DMS 273 treated with DMSO at 0.1 percent for 48 hours (cell line): Measurements from ENCODE around the gene LUZP1.

Experiments
- DNase-seq: peaks from one replicate; lab custom pipeline; 2025; lab: John Stamatoyannopoulos, UW

The LUZP1 gene

DNA sequence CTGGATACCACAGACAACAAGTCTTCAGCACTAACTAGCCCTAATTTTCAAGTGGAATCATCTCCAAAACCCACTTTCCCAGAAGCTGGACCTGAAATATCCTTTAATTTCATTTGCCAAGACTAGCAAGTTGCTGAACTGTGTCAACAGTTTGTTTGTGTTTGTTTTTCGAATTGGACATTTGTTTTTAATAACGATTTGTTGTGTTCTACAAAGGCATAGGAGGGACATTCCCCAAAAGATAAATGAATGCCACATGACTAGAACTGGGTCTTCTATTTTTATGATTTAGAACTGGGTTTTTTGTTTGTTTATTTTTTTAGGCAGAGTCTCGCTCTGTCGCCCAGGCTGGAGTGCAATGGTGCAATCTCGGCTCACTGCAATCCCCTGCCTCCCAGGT lies 17.9 kb downstream of the LUZP1 start:
- no peak for DNase-seq

DNA sequence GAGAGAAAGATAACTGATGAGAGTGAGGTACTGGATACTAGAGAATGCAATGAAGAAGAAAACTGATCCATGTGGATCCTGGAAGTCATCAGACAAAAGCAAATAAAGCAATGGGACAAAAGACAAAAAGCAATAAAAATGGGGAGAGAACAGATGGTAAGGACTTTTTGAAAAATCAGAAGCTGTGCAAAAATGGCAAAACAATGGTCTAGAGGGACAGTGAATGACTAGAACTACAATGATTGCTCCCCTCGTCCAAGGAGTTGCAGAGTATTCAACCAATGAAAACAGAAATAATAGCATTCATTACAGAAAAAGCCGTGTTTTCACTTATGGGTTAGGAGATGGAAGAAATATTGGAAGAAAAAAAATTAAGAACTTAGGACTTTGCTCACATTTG lies 18.5 kb downstream of the LUZP1 start:
- no peak for DNase-seq

DNA sequence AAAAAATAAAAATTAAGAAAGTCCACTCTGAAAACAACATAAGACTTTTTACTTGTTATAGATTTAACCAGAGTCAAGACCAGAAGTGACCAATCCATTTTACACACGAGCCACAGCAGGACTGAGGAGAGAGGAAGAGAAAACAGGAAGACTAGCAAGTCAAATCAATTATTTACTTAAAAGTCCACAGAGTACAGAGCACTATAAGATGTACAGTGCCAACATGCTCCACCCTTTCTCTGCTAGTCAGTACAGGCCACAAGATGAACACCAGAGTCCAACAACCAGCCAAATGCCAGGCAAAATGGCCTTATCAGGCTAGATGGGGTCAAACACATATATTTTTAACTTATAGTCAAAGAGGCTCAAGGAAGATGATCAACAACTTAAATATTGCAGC lies 19.5 kb downstream of the LUZP1 start:
- DNase-seq = no peak

DNA sequence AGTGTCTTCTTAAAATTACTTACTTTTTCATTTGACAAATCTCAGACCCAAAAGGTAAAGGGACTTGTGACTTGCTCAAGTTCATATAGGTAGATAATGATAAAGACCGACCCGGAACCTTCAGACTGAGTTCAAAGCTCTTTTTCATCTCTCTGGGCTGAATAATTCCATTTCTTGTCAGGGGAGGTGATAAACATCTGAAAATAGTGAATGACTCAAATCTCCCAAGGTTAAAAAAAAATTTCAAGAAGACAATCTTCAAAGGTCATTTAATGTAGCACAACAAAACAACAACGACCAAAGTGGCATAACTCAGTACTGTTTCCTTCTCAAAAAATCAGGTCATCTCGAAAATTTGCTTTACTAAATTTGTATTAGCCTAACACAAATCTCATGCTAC lies 20.6 kb downstream of the LUZP1 start:
- DNase-seq = no peak

DNA sequence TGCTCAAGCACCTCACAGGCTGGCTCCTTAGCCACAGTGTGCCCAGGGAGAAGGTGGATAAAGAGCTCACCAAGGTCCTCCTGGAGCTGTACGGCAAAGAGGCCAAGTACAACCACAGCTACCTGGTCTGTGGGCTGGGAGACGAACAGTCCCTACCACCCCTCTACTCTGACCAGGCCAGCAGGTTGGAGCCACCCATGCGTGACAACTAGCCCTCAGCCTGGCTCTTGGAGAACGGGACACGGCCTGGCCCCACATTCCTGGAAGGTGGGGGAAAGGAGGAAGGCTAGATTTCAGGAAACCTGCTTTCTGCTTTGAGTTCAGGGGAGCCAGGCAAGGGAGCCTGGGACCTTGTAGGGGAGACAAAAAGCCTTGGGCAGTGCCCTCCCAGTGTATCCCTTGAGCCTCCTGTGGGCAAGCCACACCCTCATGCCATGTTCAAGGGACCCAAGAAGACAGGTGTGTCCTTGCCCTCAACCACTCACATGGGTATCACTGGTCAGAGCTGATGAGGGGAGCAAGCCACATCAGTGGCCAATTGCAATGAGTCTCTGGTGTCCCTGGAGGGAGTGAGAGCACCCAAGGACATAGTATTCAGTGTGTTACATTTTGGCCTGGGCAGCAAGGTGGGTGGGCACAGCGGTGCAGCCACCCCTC lies 27.6 kb downstream of the LUZP1 start:
- no peak for DNase-seq

DNA sequence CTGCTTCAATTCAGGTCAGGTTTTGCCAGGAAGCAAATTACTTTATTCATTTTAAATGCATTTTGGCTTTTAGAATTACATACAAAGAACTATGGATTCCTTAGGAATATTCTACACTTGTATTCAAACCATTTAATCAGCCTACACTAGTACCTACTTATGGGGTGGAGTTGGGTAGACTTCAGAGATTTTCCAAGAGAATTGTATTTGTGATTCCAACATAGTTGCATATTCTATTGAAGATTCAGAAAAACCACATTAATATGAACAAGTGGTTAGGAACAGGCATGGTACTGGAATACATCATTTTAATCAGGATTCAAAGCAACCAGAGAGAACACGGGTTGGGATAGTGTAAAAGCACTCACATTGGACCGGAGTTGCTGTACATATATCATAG lies 33.4 kb downstream of the LUZP1 start:
- DNase-seq = no peak

DNA sequence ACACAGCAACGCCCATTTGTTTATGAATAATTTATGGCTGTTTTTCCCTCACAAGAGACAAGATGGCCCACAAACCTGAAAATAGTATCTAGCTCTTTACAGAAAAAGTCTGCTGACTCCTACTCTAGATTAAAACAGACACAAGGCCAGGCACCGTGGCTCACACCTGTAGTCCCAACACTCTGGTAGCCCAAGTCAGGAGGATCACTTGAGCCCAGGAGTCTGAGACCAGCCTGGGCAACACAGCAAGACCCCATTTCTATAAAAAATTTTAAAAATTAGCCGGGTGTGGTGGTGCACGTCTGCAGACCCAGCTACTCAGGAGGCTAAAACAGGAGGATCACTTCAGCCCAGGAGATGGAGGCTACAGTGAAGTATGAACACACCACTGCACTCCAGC lies 34.6 kb downstream of the LUZP1 start:
- no peak for DNase-seq

DNA sequence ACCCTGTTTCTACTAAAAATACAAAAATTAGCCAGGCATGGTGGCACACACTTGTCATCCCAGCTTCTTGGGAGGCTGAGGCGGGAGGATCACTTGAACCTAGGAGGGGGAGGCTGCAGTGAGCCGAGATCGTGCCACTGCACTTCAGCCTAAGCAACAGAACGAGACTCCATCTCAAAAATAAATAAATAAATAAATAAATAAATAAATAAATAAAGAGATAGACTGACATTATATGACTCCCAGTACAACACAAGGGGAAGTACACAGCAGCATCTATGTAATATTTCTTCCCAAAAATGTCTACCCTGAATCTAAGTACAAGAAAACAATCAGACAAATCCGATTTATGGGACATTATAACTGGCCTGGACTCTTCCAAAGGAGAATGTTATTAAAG lies 35.1 kb downstream of the LUZP1 start:
- DNase-seq = no peak

DNA sequence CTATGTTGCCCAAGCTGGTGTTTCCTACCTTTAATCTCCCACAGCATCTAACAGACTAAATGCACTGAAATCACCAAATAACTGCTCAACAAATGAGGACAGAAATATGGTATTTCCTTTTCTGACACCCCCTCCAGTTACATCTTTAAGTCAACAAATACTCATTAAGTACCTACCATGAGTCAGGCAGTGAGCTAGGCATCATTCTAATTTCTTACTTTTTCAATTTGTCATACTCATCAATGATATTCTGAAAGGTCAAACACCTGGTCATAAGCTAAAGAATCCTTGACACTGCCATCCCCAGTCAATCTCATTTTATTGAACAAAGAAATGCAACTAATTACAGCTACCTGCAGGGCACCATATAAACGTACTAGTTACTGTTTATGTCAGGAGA lies 36.6 kb downstream of the LUZP1 start:
- DNase-seq = no peak

DNA sequence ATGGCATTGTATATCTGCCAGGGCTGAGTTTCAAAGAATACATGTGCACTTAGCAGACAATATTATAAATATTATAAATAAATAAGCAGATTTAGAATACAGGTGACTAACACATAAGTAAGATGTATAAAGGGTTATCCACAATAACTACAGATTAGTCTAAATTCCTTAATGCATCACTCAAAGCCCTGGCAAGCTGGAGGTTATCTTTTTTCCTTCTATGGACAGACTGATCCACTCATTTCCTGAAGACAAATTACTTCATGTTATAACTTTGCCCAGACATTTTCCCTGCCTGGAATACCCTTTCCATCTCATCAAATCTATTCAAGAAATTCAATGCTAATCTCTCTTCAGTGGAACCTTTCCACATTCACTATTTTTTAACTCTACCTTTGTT lies 38.8 kb downstream of the LUZP1 start:
- DNase-seq = no peak

DNA sequence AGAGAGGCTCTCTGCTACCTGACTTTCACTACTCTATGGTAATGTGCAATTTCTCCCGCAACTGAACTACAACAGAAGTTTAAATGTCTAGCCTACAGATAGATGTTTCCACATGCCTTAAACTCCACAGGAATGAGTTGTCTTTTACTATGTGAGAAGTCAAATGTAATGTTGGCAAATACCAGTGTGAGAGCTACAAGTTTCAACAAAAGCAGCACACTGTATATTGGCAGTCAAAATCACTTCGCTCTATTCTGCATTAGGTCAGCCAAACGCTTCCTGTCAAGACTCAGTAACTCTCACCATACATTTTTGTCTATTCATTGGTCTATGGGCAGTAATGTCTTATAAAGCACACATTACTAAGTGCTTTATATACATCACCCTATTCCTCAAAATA lies 41.9 kb downstream of the LUZP1 start:
- no peak for DNase-seq

DNA sequence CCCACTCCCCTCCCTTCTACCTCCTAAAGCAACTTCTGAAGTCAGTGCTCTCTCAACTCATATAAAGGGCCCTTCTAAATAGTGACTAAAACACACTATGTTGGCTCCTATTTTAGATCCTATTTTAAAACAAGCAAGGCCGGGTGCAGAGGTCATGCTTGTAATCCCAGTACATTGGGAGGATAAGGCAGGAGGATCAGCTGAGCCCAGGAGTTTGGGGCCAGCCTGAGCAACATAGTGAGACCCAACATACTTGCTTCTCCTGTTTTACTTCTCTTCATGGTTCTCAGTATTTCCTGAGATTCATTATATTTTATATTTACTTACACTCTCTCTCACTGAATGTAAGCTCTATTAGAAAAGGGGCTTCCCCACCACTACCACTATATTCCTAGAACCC lies 42.5 kb downstream of the LUZP1 start:
- DNase-seq = no peak

DNA sequence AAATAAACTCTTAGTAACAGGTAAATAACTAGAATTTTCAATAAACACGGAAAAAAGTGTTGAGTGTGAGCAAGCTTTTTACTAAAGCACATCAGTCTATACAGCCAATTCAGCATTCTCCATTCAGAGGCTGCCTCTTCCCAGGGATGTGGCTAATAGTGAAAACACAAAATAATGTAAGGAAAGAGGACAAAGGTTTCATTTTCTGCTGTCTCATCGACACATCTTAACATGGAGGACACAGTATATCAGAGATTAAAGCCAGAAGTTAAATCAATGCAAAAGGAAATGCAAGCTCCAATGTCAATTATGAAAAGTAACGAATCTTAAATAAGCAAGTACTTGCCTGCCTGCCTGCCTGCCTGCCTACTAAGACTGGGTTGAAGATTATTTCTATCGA lies 43.2 kb downstream of the LUZP1 start:
- no peak for DNase-seq

DNA sequence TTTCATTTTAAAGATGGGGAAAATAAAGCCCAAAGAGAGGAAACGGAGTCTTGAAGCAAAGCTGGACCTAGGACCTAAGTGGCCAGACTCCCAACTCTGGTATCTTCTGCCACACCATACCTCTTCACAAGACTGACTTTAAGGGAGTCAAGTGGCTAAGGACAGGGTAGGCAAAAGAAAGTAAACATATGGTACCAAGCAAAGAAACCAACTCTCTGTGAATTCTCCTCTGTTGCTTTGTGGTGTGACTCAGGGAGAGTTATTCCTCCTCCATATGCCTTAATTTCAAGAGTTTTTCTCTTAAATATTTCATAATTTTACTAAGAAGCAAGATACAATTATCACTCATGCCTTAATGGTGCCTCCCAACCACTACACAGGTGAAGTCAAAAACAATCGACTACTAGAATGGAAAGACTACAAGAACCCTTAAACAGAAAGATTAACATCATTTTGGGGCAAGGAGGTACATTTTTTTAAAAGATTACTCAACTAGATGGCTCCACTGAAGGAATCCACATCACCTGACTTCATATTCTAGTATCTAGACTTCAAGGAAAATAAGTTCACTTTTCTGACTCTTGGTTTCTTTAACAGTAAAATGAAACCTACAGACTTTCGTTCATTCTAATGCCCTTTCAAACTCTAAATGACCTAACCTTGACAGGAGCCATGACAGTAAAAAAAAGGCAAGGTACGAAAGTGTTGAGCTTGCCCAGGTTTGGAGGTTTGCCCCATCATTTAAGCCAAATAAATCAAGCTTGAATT lies 44.2 kb downstream of the LUZP1 start:
- DNase-seq = no peak

DNA sequence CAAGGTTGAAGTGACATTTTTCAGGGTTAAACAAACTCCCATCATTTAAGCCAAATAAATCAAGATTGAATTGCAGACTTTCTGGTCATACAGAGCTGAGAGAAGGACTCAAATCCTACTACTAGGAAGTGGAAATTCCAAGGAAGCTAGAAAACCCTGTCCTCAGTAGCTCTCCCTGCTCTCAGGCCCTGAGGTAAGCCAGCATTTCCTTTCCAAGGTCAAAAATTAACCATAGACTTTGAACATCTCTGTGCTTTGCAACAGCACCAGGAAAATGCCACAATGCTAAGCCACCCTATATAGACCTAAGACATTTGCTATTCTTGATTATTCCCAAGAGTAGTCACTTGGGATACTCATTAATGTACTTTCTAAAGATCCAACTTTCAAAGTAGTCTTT lies 45.1 kb downstream of the LUZP1 start:
- DNase-seq = no peak

DNA sequence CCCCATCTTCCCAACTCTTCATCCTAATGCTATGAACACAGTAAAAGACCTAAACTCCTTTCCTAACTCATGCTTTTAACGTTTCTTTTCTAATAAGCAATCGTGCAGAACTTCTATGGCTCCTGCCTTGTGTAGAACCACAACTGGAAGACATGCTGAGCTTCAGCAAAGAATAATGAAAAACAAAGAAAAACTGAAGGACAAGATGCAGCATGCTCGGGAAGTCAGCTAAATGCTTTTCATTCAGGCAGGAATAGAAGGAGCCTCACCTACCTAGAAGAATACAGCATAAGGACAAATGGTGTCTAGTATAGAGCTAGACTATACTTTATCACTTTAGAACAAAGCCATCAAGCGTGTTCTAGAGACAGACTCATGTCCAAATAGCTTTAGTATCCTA lies 45.9 kb downstream of the LUZP1 start:
- no peak for DNase-seq

DNA sequence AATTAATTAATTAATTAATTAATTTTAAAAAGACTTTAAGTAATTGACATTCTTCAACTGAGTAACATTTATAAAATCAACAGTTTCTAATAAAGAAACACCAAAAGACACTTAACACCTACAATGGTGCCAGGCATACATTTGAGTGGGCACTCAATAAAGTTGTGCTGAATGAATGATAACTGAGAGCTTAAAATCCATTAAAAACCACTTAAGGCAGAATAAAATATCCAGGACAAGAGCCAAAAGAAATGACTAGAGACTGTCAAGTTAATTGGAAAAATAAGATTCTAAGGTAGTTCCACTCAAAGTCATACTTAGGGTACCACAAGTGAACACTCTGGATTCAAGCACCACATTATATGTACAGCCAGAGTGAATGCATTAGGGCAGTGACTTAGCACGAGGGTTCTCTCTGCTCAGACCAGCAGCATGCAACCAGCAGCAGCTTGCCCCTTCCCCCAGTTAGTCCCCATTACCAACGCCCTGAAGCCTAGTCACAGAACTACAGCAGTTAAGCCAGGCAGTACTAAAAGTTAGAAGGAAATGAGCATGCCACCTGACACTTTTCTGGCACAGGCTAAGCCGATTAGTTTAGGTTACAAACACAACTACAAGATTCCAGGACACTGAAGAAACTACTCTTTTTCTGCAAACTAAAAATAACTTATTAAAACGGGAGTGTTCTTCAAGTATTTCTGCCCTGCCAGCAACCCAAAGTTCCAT lies 46.5 kb downstream of the LUZP1 start:
- DNase-seq = no peak

DNA sequence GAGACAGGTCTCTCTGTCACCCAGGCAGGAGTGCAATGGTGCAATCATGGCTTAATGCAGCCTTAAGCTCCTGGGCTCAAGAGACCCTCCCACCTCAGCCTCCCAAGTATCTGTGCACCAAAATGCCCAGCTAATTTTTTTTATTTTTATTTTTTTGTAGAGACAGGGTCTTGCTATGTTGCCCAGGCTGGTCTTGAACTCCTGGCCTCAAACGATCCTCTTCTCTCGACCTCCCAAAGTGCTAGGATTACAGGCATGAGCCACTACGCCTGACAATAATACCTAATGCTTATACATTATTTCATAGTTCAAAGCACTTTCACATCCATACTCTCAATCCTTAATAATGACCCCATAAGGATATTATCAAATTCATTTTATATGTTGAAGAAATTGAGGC lies 48.3 kb downstream of the LUZP1 start:
- DNase-seq = no peak

DNA sequence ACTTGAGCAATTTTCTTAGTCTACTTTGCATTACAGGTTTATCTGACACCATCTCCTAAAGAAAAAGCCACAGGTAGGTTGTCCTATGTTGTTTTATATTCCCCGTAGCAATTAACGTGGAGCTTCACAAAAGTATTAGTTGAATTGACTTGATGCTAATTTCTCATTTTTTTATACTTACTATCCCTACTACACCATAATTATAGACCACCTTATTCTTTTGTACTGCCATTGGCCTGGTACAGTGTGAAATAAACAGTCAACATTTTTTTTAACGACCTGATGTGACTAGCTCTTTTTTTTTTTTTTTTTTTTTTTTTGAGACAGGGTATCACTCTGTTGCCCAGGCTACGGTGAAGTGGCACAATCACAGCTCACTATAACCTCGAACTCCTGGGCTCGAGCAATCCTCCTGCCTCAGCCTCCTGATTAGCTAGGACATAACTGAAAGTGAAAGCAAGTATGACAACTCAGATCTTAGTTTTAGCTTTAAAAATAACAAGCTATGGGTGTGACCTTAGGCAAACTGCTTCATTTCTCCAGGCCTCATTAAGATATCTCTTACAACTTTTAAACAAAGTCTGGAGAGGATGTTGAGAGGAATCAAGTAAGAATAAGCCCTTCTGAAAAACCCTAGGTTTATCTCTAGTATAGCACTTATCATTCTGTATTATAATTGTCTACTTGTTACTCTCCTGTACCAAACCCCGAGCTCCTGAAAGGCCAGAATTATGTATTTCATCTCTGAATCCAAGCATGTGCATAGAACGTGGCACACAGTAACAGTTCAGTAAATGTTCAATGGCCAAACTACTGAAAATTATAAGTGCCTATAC lies 49.5 kb downstream of the LUZP1 start:
- DNase-seq = no peak

DNA sequence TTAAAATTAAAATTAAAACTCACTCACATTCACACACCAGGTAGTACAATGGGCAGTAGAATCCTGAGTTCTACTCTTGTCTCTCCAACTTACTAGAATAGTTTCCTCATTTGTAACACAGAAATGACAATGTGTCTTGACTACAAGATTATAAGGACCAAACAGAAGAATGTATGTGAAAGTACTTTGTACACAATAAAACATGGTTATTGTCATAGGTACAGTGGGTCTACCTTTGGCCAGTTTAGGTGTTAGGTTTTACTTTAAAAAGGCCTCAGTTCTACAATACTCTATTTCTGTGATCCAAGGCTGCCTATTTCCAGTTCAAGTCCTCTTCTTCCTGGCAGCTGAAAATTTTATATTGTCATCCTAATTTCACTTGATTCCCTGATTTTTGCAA lies 50.2 kb downstream of the LUZP1 start:
- DNase-seq = no peak

DNA sequence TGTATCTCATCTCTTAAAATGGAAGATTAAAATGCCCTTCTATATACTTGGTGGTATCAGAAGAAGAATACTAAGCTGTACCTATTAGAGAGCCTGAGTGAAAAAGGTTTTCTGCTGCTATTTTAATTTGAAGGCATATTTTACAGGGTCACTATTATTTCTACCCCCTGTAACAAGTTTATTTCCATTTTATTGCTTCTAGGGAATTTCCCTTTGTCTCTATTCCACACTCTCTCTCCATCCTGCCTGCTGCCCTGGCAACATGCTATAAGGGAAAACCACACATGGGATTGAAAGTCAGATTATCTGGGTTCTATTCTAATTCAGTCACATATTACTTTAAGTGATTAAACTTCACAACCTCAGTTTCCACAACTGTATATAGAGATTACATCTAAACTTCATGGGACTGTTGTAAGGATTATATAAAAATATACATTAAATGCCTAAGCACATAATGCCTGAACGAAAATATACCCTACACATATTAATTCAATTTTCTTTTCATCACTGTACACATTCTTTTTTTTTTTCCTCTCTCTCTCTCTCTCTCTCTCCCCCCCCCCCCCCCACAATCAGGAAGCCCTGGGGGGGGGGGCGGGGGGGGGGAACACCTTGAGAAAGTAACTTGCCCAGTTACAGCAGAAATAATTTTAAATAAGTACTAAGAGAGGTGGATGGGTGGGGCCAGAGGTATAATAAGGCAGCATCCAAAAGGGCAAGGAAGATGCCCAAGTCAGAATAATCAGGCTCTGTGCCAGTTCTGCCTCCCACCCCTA lies 51.5 kb downstream of the LUZP1 start:
- no peak for DNase-seq
